ENCODE data around the gene TIMM21.
A peak's percentile ranks its signal among the peaks of the same experiment; 100 is the strongest.

Gene TIMM21

DNA sequence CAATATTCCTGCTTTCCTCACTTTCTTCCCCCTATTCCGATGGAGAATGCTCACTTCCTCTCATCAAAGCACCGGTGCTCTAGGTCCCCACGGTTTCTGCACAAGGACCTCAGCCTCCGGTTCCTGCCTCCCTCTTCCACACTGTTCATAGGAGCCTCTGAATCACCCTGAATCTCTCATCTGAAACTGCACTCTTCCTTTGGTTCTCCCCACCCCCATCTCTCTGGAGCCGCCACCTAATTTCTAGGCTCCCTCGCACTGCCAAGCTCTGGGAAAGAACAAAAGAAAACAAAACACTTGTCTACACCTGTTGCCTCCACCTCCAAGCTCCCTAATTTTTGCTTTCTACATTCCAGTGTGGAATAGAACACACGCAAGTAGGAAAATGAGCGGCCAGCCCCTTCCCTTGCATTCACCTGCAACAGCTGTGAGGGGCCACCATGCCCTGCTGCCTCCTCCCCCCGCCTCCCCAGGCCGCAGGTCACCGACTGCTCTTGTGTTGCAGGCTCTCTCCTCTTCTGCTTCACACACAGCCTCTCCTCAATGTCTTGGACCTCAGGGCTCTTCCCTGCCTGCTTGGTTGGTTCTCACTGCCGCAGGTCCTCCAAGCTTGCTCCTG lies 10.3 kb upstream of the TIMM21 start:
- no peaks in the 10 kb centered on the region for H3K9me3 Mint-ChIP-seq
- DNase-seq (ENCODE audit: low spot score in 2 of 2) (no peak), ATAC-seq (no peak)
- no peaks in the 10 kb centered on the region for H3K36me3 Mint-ChIP-seq
- no peak overlapping the region for H3K27ac Mint-ChIP-seq
- H3K4me3 Mint-ChIP-seq: no peak overlapping the region
- H3K4me1 Mint-ChIP-seq: peaks cover 18% of the 10 kb centered on the region

- ATAC-seq (peak; percentile 55), DNase-seq (ENCODE audit: low spot score in 2 of 2) (no peak)
- Mint-ChIP-seq H3K4me3 (peak overlapping the region; percentile 57), H3K36me3 (no peaks in the 10 kb centered on the region), H3K4me1 (peaks cover 18% of the 10 kb centered on the region), H3K27ac (peak overlapping the region; percentile 67), H3K9me3 (no peaks in the 10 kb centered on the region)
Measured at GRCh38 chr18:74139411-74139810, 8.9 kb upstream of the TIMM21 start.

DNA sequence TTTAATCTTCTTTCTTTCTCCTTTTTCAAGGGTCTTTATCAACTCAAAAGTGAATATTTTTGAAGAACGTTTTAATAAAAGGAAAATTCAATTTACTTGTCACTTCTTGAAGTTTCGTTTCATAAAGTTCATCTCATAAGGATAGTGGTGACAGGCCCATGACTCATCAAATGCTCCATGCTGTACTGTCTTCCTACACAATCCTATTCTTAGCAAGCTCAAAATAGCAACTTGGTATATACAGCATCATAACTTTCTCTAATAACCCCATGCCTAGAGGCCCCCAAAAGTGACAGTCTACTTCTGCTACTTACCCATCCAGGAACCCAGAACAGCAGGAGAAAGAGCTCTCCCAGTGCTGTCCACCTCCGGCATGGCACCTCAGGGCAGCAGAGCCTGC lies 8.4 kb upstream of the TIMM21 start:
- peak; percentile 99 for ATAC-seq
- H3K4me3 Mint-ChIP-seq: peak overlapping the region; percentile 57
- peaks cover 18% of the 10 kb centered on the region for H3K4me1 Mint-ChIP-seq
- peak overlapping the region; percentile 67 for H3K27ac Mint-ChIP-seq
- H3K36me3 Mint-ChIP-seq: no peaks in the 10 kb centered on the region
- no peaks in the 10 kb centered on the region for H3K9me3 Mint-ChIP-seq
- DNase-seq (ENCODE audit: low spot score in 2 of 2): no peak

DNA sequence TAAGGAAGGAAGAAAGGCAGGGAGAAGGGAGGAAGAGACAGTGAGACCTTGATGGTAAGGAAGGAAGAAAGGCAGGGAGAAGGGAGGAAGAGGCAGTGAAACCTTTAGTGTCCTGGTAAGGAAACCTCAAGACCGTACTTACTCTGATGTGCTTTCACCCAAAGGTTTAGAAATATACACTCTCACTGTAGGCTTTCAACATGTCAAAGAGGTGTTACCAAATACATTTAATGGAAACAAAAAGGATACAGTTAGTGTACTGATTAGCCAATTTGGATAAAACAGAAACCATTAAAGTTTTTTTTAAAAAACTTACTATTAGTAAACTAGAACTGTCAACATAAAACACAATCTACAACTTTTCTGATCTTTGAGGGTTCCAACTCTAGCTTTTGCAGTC lies 7.7 kb upstream of the TIMM21 start:
- peak overlapping the region; percentile 57 for H3K4me3 Mint-ChIP-seq
- H3K9me3 Mint-ChIP-seq: no peaks in the 10 kb centered on the region
- no peak overlapping the region for H3K27ac Mint-ChIP-seq
- no peaks in the 10 kb centered on the region for H3K36me3 Mint-ChIP-seq
- H3K4me1 Mint-ChIP-seq: peaks cover 18% of the 10 kb centered on the region
- DNase-seq (ENCODE audit: low spot score in 2 of 2) (no peak), ATAC-seq (peak; percentile 24)

- no peak overlapping the region for H3K27ac Mint-ChIP-seq
- H3K9me3 Mint-ChIP-seq: no peaks in the 10 kb centered on the region
- ATAC-seq (no peak), DNase-seq (ENCODE audit: low spot score in 2 of 2) (no peak)
- peaks cover 18% of the 10 kb centered on the region for H3K4me1 Mint-ChIP-seq
- H3K36me3 Mint-ChIP-seq: no peaks in the 10 kb centered on the region
- H3K4me3 Mint-ChIP-seq: no peak overlapping the region
Measured at GRCh38 chr18:74141667-74142066, 6.7 kb upstream of the TIMM21 start.

DNA sequence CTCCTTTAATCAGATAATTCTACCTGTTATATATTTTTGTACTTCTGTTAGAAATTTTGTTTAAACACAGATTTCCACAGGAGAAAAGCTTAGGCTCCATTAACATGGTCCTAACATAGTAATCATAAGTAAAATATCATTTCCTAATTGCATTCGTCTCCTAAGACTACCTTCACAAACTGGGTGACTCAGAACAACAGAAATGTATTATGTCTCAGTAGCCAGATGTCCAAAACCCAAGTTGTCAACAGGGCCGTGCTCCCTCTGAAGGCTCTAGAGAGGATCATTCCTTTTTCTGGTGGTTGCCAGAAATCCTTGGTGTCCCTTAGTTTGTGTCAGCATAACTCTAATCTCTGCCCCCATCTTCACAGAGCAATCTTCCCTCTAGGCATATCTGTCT lies 6.1 kb upstream of the TIMM21 start:
- peaks cover 23% of the 10 kb centered on the region for H3K4me1 Mint-ChIP-seq
- peaks cover 5% of the 10 kb centered on the region for H3K36me3 Mint-ChIP-seq
- no peak for DNase-seq (ENCODE audit: low spot score in 2 of 2)
- H3K4me3 Mint-ChIP-seq: no peak overlapping the region
- ATAC-seq: no peak
- no peak overlapping the region for H3K27ac Mint-ChIP-seq
- H3K9me3 Mint-ChIP-seq: no peaks in the 10 kb centered on the region

DNA sequence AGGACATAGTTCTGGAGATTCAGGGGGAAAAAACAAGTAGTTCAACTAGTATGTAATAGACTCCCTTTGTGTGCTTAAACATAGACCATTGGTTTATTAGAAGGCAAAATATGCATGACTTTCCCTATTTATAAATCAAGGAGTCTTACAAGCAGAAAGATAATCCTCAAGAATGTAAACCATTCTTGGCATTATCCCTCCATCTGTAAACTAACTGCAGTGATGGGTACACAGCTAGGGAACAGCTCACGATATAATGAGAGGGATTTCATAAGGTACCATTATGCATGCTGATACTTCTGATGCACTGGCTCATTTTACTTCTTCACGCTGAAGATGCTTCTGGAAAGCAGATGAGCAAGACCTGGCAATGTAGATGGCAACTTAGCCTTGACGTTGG lies 1.6 kb upstream of the TIMM21 start:
- Mint-ChIP-seq H3K36me3 (peaks cover 35% of the 10 kb centered on the region), H3K4me1 (peaks cover 32% of the 10 kb centered on the region), H3K9me3 (no peaks in the 10 kb centered on the region), H3K4me3 (peak overlapping the region; percentile 93), H3K27ac (peak overlapping the region; percentile 98)
- DNase-seq (ENCODE audit: low spot score in 2 of 2): no peak
- no peak for ATAC-seq

DNA sequence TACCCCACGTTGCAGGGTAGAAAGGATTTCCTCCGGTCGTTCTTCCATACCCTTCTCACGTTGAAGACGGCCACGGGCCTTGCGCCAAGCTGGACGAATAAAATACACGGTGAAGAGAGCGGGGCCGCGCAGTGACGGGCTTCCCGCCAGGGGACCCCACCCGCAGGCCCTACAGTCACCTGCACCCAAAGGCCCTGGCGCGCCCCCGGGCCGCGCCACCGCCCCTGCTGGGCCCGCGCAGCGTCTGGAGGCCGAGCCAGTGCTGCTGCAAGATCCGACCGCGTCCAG lies 888 bp upstream of the TIMM21 start:
- Mint-ChIP-seq H3K36me3 (peaks cover 35% of the 10 kb centered on the region), H3K4me3 (peak overlapping the region; percentile 93), H3K4me1 (peaks cover 38% of the 10 kb centered on the region), H3K27ac (peak overlapping the region; percentile 98), H3K9me3 (no peaks in the 10 kb centered on the region)
- ATAC-seq (no peak), DNase-seq (ENCODE audit: low spot score in 2 of 2) (no peak)

DNA sequence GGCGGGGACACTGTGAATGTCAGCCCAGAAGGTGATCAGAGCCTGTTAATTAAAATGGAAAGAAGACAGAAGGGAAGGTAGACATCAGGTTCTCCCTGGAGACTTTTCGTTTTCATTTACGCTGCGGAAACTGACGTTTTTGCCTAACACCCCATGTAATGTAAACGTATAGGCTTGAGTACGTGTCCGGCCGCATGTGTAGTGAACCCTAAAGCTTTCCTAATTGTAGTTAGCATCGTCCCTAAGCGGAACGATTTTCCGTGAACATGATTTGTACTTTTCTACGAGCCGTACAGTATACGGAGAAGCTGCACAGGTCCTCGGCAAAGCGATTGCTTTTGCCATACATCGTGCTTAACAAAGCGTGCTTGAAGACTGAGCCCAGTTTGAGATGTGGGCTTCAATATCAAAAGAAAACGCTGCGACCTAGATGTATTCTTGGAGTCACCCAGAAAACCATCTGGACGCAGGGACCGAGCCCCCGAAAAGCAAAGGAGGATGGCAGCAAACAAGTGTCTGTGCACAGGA lies 284 bp downstream of the TIMM21 start:
- DNase-seq (ENCODE audit: low spot score in 2 of 2) (no peak), ATAC-seq (no peak)
- peaks cover 47% of the 10 kb centered on the region for H3K4me1 Mint-ChIP-seq

GRCh38 chr18:74149878-74150277 lies 1.6 kb downstream of the TIMM21 start:
- H3K9me3 Mint-ChIP-seq: no peaks in the 10 kb centered on the region
- peak overlapping the region; percentile 93 for H3K4me3 Mint-ChIP-seq
- H3K4me1 Mint-ChIP-seq: peaks cover 53% of the 10 kb centered on the region
- peaks cover 57% of the 10 kb centered on the region for H3K36me3 Mint-ChIP-seq
- ATAC-seq (no peak), DNase-seq (ENCODE audit: low spot score in 2 of 2) (no peak)
- peak overlapping the region; percentile 98 for H3K27ac Mint-ChIP-seq

More for the DNA sequence above, 284 bp downstream of the TIMM21 start:
- H3K36me3 Mint-ChIP-seq: peaks cover 47% of the 10 kb centered on the region
- H3K4me3 Mint-ChIP-seq: peak overlapping the region; percentile 93
- H3K9me3 Mint-ChIP-seq: no peaks in the 10 kb centered on the region
- H3K27ac Mint-ChIP-seq: peak overlapping the region; percentile 98

GRCh38 chr18:74152270-74152669 lies 3.9 kb downstream of the TIMM21 start:
- Mint-ChIP-seq H3K4me3 (no peak overlapping the region), H3K9me3 (no peaks in the 10 kb centered on the region), H3K27ac (peak overlapping the region; percentile 17), H3K4me1 (peaks cover 47% of the 10 kb centered on the region), H3K36me3 (peaks cover 75% of the 10 kb centered on the region)
- no peak for DNase-seq (ENCODE audit: low spot score in 2 of 2)
- ATAC-seq: no peak

DNA sequence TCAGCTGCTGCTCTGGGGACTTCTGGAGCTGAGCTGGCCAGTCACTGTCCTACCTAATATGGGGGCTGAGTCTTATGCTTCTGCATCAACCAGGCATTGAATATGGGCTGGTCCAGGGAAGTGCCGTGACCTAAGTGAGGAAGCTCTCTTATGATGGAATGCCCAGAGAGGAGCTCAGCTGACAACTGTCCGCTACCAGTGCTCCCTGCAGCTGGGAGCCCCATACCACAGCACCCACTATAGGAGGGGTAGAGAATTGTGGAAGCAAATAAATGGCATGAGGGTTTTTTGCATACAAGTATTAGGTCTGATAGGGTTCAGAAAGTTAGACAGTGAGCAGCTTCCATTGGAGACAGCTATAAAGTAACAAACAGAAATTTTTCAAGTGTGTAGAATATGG lies 4.5 kb downstream of the TIMM21 start:
- H3K4me3 Mint-ChIP-seq: no peak overlapping the region
- no peak for DNase-seq (ENCODE audit: low spot score in 2 of 2)
- H3K36me3 Mint-ChIP-seq: peaks cover 76% of the 10 kb centered on the region
- H3K9me3 Mint-ChIP-seq: no peaks in the 10 kb centered on the region
- H3K27ac Mint-ChIP-seq: peak overlapping the region; percentile 17
- H3K4me1 Mint-ChIP-seq: peaks cover 42% of the 10 kb centered on the region
- no peak for ATAC-seq

DNA sequence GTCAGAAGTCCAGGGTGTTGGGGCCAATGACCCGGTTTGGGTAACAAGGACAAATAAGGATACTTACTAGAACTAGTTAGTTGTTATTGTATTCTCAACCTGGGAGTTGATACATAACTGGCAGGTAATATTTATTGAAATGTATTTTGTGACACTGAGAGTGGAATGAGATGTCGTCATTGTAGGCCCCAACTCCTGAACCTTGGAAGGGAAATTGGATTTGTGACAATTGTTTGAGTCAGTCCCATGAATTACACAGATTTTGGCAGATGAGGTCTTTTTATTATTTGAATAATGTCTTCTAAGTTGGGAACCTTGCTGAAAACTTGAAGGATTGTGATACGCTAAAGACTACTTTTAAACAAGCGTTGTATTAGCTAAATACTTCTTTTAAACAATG lies 5.1 kb downstream of the TIMM21 start:
- H3K9me3 Mint-ChIP-seq: no peaks in the 10 kb centered on the region
- H3K4me1 Mint-ChIP-seq: peaks cover 42% of the 10 kb centered on the region
- H3K27ac Mint-ChIP-seq: no peak overlapping the region
- H3K4me3 Mint-ChIP-seq: no peak overlapping the region
- H3K36me3 Mint-ChIP-seq: peaks cover 76% of the 10 kb centered on the region
- DNase-seq (ENCODE audit: low spot score in 2 of 2) (no peak), ATAC-seq (no peak)

- Mint-ChIP-seq H3K36me3 (peaks cover 77% of the 10 kb centered on the region), H3K9me3 (no peaks in the 10 kb centered on the region), H3K27ac (no peak overlapping the region), H3K4me3 (no peak overlapping the region), H3K4me1 (peaks cover 40% of the 10 kb centered on the region)
- no peak for DNase-seq (ENCODE audit: low spot score in 2 of 2)
- ATAC-seq: no peak
Measured at GRCh38 chr18:74153793-74154192, 5.5 kb downstream of the TIMM21 start.

DNA sequence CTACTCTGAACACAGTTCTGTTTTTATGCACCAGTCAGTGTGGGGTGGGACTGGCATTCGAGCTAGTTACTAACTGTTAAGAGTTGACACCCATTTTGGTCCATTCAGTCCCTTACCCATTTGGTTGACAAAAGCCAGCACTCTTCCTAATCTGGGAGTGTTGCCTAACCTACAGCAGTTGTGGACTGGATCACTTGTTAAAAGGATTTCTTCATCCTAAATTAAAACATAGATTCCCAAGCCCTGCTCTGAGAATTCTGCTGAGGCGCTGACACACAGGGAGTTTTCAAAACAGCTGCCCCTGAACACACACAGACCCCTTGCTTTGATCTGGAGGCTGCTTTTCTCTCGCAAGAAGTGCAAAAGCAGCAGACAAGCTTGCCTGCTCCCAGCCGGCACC lies 6.4 kb downstream of the TIMM21 start:
- H3K36me3 Mint-ChIP-seq: peaks cover 77% of the 10 kb centered on the region
- peaks cover 31% of the 10 kb centered on the region for H3K4me1 Mint-ChIP-seq
- no peak for ATAC-seq
- peak overlapping the region; percentile 56 for H3K27ac Mint-ChIP-seq
- H3K9me3 Mint-ChIP-seq: no peaks in the 10 kb centered on the region
- no peak overlapping the region for H3K4me3 Mint-ChIP-seq
- DNase-seq (ENCODE audit: low spot score in 2 of 2): no peak

DNA sequence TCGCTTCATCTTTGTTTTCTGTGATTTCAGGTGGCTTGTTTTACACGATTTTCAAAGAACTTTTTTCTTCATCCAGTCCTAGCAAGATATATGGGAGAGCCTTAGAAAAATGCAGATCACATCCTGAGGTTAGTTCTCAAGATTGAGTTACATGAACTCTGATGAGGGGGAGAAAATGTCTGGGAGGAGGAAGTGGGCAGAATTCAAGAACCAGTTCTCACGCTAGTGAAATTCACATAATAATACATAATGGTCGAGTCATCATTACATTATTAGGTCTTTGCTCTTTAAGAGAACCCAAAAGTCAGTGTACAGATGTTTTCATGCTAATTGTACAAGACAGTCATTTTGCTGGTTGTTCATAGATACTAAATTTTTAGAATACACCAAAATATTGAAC lies 7.0 kb downstream of the TIMM21 start:
- Mint-ChIP-seq H3K4me1 (peaks cover 25% of the 10 kb centered on the region), H3K36me3 (peaks cover 77% of the 10 kb centered on the region), H3K9me3 (no peaks in the 10 kb centered on the region), H3K4me3 (no peak overlapping the region), H3K27ac (peak overlapping the region; percentile 56)
- ATAC-seq (no peak), DNase-seq (ENCODE audit: low spot score in 2 of 2) (no peak)
